Right lobe of liver (tissue), 6 donors: ENCODE data around the gene C17orf107. TPM values are rescaled to one million over a fixed set of nuclear protein-coding genes. Genes with fewer than 3 reads are reported as not detected.

Experiments used
- ATAC-seq, 4 donors: fragments of 200-7000 bp; cut with Tn5 transposase; one replicate each; pipeline ENCODE4 v1.9.1; 2020; ENCODE audit warnings: mild to moderate bottlenecking in 4 of 4, moderate library complexity in 4 of 4
- DNase-seq, 3 donors: peaks; one replicate each; pipeline ENCODE4 v3.0.0-alpha.2; 2020
- H3K27ac ChIP-seq, 3 donors: fragments of 200-600 bp; one replicate each; pipeline ENCODE4 v1.8.0; 2022
- H3K27me3 ChIP-seq, 2 donors: fragments of 200-600 bp; one replicate each; pipeline ENCODE4 v1.8.0; 2022
- H3K36me3 ChIP-seq, 4 donors: fragments of 200-600 bp; sonication (generic) in 1 of 4; one replicate each; pipeline versions ENCODE4 v1.5.1 to v1.8.0; 2017 to 2022; ENCODE audit warnings: control low read depth in 1 of 4
- H3K4me1 ChIP-seq, 4 donors: fragments of 200-600 bp; sonication (generic) in 1 of 4; one replicate each; pipeline versions ENCODE4 v1.5.1 to v1.8.0; 2017 to 2022; ENCODE audit warnings: control low read depth in 1 of 4
- H3K4me3 ChIP-seq, 3 donors: fragments of 200-600 bp; one replicate each; pipeline ENCODE4 v1.8.0; 2022
- H3K9me3 ChIP-seq, 4 donors: fragments of 200-600 bp; sonication (generic) in 1 of 4; one replicate each; pipeline versions ENCODE4 v1.5.1 to v1.8.0; 2017 to 2022; ENCODE audit warnings: control low read depth in 1 of 4
- CTCF ChIP-seq, 4 donors: fragments of 200-600 bp in 3 of 4; fragments of 450-650 bp in 1 of 4; IDR thresholded peaks; one replicate each; pipeline versions ENCODE4 v1.5.1 to v1.8.0; 2016 to 2022; ENCODE audit warnings: antibody characterized with exemption in 4 of 4, mild to moderate bottlenecking in 2 of 4
- POLR2A ChIP-seq: fragments of 450-650 bp; IDR thresholded peaks from one replicate; pipeline ENCODE4 v1.6.1; 2017; ENCODE audit warnings: antibody characterized with exemption, mild to moderate bottlenecking
- WGBS: methylation state at CpG from one replicate; pipeline ENCODE4 v1.1.6; 2018; ENCODE audit warnings: low coverage, low lambda C conversion rate; ENCODE audit not compliant: insufficient coverage; ENCODE audit errors: missing lambda C conversion rate; 5-methylcytosine and 5-hydroxymethylcytosine counted together
- intact Hi-C, 2 donors: fragments of 100-400 bp; cut with DNase I; formaldehyde crosslinking; loops; one replicate each; pipeline versions ENCODE4 v1.11.2 to v1.14.1; 2022
- total RNA-seq, 6 experiments: library from RNA; depleted of rRNA in 2 of 6; stranded (reverse); fragments of >200 nt in 2 of 6; fragmentation: NEBNext Ultra II Directional in 3 of 6; extraction: Animal tissue kit (Norgen Biotek cat#: 25700) in 3 of 6; gene quantifications; one replicate each; pipeline versions ENCODE4 v1.1.0 to v1.2.4, GENCODE V29; 2016 to 2023
- donor health status: DM: no; HTN: yes; CAD: no.
- donor health status: DM: no; HTN: no; CAD: no.
- donor health status: DM: no; HTN: no; CAD: no.
- donor health status: DM: no; HTN: yes; CAD: no.
- donor health status: DM: no; HTN: yes; CAD: no.

C17orf107 gene
- total RNA-seq, 6 experiments from 2014 or later = 1.6 to 4.0 (median 3.2) TPM

GRCh38 chr17:4895121-4895520, 4.2 kb upstream of the C17orf107 start:
- H3K27me3 ChIP-seq = no peaks in the 10 kb centered on the region
- H3K9me3 ChIP-seq = no peaks in the 10 kb centered on the region
- peaks cover 0 to 21% (median 8%) of the 10 kb centered on the region in 4 donors for H3K4me1 ChIP-seq
- H3K36me3 ChIP-seq = peaks cover 0 to 50% (median 13%) of the 10 kb centered on the region in 4 donors
- H3K4me3 ChIP-seq = no peak overlapping the region
- intact Hi-C loops = no loop called here
- ATAC-seq (no peak), DNase-seq (peak in 1 of 3 donors; percentile 52)
- H3K27ac ChIP-seq = no peak overlapping the region
- WGBS = 96% methylated on average over 4 of the region's 13 CpGs
- no peak for TF ChIP-seq POLR2A
- no peak for TF ChIP-seq CTCF (IDR thresholded peaks at IDR 0.05)

- Histone ChIP-seq H3K36me3 (peaks cover 0 to 43% (median 7%) of the 10 kb centered on the region in 4 donors), H3K4me1 (peaks cover 0 to 25% (median 11%) of the 10 kb centered on the region in 4 donors), H3K27me3 (no peaks in the 10 kb centered on the region), H3K9me3 (no peaks in the 10 kb centered on the region), H3K4me3 (no peak overlapping the region), H3K27ac (no peak overlapping the region)
- intact Hi-C loops = no loop called here
- ATAC-seq = no peak
- DNase-seq = peak in 2 of 3 donors; percentile 49 to 57
- WGBS = 68% methylated on average over 9 of the region's 27 CpGs
- TF ChIP-seq CTCF (IDR thresholded peaks at IDR 0.05) (no peak), POLR2A (no peak)
These were observed 3.5 kb upstream of the C17orf107 start for GRCh38 chr17:4895657-4896331.

GRCh38 chr17:4896332-4897197, 2.8 kb upstream of the C17orf107 start:
- DNase-seq = peak in 1 of 3 donors; percentile 52

More at GRCh38 chr17:4896332-4897197, 2.8 kb upstream of the C17orf107 start:
- Histone ChIP-seq H3K36me3 (peaks cover 0 to 41% (median 7%) of the 10 kb centered on the region in 4 donors), H3K9me3 (no peaks in the 10 kb centered on the region), H3K4me3 (no peak overlapping the region), H3K4me1 (peaks cover 0 to 27% (median 12%) of the 10 kb centered on the region in 4 donors), H3K27me3 (no peaks in the 10 kb centered on the region), H3K27ac (no peak overlapping the region)
- intact Hi-C loops = no loop called here
- TF ChIP-seq CTCF (IDR thresholded peaks at IDR 0.05) (no peak), POLR2A (no peak)
- ATAC-seq = no peak
- 100% methylated on average over 1 of the region's 27 CpGs for WGBS
